HG03378 (cell line): Measurements from ENCODE around the gene DHRS1.
A peak's percentile ranks its signal among the peaks of the same experiment; 100 is the strongest.

Experiments used
- ATAC-seq: cut with Tn5 transposase; IDR thresholded peaks from one replicate; pipeline ENCODE4 v1.9.1; 2021; ENCODE audit warnings: mild to moderate bottlenecking, moderate library complexity; ENCODE audit not compliant: unreplicated experiment

The DHRS1 gene

DNA sequence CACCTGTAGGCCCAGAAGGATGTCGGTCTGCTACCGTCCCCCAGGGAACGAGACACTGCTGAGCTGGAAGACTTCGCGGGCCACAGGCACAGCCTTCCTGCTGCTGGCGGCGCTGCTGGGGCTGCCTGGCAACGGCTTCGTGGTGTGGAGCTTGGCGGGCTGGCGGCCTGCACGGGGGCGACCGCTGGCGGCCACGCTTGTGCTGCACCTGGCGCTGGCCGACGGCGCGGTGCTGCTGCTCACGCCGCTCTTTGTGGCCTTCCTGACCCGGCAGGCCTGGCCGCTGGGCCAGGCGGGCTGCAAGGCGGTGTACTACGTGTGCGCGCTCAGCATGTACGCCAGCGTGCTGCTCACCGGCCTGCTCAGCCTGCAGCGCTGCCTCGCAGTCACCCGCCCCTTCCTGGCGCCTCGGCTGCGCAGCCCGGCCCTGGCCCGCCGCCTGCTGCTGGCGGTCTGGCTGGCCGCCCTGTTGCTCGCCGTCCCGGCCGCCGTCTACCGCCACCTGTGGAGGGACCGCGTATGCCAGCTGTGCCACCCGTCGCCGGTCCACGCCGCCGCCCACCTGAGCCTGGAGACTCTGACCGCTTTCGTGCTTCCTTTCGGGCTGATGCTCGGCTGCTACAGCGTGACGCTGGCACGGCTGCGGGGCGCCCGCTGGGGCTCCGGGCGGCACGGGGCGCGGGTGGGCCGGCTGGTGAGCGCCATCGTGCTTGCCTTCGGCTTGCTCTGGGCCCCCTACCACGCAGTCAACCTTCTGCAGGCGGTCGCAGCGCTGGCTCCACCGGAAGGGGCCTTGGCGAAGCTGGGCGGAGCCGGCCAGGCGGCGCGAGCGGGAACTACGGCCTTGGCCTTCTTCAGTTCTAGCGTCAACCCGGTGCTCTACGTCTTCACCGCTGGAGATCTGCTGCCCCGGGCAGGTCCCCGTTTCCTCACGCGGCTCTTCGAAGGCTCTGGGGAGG lies 11.3 kb upstream of the DHRS1 start, which contains the start of gene LTB4R:
LTB4R (plus strand) TSS at position 857 of the 959 bp plus-strand sequence. CDS start 4,150 bp downstream, outside the sequence.
- ATAC-seq = peak; percentile 63

DNA sequence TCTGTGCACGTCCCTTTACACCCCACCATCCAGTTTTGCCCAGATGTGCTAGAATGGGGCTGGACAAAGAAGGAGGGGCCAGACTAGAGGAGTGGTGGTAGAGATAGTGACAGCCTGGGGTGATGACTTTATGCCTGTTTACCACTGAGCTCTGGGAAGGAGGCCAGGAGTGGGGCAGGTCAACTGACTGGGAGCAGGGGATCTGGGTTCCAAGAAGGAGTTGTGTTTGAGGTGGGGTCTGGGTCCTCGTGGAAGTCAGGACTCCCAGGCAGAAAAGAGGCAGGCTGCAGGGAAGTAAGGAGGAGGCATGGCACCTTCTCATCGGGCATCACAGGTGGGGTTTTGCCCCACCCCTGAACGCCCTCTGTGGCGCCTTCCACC lies 10.7 kb upstream of the DHRS1 start:
- no peak for ATAC-seq

DNA sequence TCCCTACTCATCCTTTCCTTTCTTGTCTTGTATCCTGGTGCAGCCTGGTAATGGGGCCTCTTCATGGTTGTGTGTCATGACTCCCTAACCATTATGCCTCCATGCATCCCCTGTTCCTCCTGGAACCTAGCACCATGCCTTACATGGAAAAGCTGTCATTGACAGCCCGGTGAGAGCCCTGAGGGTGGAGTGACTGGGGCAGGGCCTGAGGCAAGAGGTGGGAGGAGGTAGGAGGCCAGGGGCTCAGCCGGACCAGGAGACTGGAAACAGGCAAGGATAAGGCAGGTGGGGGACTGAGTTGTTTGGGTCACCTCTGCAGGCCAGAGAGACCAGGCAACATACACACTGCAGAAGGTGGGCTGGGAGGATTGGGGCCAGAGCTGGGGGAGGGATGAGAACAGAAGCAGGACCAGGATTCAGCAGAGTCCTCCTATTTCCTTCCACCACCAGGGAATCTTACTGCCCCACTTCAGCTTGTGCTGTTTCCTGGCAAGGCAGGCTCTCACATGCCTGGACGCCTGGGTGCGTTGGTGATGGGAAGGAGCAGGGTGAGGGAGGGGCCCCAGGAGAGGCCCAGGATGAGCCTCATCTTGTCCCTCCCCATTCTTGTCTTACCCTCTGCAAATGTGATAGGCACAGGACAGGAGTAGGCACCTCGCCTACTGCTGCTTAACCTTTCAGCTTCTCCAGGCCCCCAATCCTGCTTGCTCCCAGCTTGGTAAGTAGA lies 10.1 kb upstream of the DHRS1 start, which contains the start of gene LTB4R2:
LTB4R2 (plus strand) TSS at position 603 of the 727 bp plus-strand sequence. CDS start 525 bp downstream, outside the sequence.
- ATAC-seq = no peak

DNA sequence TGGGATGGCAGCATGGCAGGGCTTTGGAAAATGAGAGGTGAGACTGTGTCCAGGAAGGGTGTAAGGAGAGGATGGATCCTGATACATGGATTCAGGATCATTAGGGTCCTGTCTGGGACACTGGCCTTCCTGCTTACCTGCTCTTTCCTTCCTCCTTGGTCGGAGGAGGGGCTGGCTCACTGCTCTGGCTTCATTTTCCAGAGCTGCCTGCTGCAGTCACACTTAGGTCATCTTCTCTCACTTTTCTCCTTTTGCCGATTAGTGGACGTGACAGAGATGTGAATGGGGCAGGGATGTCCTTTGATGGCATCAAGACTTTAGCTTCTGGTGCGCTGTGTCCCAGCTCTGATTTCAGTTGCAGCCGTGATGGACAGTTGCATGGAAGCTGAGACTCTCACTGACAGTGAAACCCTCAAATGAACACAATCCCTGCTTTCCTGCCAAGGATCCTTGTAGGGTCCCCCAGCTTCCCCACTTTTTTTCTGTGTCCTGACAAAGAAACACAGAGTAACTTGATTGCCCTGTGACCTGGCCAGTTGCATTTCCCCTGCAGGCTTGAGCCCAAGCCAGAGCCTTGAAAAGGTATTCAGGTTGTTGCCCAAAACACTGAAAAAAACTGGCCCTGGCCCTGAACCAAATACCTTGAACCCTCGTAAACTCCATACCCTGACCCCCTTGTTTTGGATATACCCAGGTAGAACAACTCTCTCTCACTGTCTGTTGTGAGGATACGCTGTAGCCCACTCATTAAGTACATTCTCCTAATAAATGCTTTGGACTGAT lies 9.0 kb upstream of the DHRS1 start:
- no peak for ATAC-seq

DNA sequence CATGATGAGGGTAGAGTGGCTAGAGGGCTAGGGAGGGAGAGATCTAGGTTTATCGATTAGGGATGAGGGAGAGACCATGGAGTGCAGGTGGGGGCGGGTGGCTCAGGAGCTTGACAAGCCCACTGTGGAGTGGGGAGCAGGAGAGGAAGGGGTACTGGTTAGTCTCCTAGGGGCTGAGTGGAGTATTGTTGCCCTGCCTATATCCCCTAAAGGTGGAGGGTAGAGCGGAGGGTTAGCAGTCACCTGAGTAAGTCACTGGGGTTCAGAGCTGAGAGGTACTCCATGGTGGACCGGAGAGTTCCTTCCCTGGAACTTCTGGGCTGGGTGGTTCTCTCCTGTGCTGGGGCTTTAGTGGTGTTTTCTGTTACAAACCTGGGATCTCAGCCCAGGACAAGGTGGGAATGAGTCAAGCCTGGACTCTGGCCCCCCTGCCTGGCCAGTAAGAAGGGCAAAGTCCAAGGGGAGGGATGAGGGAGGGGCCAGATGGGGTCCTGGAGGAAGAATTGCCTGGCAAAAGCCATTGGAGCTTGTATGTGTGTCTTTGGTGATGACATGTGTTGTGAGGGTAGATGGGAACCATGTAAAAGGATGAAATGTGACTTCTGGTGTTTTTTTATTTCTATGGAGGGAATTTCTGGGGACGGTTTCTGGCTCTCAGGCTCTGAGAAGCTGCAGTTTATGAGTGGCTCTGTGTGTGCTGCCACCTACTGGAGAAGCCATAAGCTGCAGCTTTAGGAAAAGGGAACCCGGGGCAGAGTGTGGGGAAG lies 8.2 kb upstream of the DHRS1 start, which contains the start of gene CIDEB:
CIDEB (minus strand) TSS at position 403 of the 767 bp plus-strand sequence; CDS start at position 284, 119 bp downstream.
- ATAC-seq = no peak

DNA sequence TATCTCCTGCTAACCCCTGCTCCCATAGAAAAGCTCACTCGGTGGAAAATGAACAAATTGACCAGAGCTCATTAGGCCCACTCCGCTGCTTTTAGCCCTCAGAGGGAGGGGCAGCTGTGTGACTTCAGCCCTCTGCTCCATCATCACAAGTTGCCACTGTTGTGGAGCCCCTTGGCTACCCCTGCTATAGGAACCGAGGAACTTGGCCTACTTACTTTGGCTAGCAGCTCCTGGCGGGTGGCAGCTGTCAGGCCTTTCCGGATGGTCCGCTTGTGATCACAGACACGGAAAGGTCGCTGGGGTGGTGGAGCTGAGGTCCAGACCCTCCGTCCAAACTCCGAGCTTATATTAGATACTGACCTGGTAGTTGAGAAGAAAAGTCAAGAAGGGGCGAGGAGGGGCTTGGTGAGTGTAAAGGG lies 7.6 kb upstream of the DHRS1 start:
- no peak for ATAC-seq

DNA sequence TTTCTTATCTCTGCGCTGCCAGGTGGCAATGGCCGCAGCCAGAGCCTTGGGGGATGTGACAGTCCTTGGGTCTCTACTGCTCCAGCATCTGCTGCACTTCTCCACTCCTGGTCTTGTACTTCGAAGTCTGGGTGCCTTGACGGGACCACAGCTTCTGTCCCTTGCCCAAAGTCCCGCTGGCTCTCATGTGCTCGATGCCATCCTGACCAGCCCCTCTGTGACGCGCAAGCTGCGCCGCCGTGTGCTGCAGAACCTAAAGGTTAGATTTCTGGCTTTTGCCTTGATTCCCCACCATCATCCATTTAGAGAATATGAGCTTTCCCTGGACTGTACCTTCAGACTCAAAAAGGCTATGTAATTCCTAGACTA lies 4.4 kb upstream of the DHRS1 start:
- no peak for ATAC-seq

DNA sequence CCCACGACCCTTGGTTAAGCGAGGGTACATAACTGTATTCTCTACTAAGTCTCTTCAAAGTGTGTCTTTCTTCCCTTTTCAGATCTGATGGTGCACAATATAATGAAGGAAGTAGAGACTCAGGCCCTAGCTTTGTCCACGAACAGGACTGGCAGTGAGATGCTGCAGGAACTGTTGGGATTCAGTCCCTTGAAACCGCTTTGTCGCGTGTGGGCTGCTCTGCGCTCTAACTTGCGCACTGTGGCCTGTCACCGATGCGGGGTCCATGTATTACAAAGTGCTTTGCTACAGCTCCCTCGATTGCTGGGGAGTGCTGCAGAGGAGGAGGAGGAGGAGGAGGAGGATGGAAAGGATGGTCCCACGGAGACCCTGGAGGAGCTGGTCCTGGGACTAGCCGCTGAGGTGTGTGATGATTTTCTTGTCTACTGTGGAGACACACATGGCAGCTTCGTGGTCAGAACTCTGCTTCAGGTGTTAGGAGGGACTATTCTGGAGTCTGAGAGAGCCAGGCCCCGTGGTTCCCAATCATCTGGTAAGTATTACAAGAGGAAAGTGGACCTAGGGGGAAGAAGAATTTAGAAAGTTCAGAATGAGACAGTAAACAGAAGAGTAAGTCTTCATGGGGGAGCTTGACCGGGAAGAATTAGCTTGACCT lies 873 bp upstream of the DHRS1 start:
- ATAC-seq = no peak

DNA sequence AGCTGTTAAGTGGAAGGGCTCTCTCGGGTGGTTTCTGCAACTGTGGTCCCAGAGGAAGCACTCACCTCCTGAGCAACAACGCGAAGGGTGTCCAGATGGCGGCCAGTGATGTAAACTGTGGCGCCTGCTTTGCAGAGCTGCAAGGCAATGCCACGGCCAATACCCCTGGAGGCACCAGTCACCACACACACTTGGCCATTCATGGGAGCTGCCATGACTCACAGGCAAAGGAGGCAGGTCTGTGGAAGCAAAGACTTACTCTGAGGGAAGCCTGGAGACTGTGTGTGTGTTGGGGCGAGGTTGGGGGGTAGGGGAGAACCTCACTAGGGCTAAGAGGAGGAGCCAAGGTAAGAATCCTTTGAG lies 707 bp downstream of the DHRS1 start:
- no peak for ATAC-seq

DNA sequence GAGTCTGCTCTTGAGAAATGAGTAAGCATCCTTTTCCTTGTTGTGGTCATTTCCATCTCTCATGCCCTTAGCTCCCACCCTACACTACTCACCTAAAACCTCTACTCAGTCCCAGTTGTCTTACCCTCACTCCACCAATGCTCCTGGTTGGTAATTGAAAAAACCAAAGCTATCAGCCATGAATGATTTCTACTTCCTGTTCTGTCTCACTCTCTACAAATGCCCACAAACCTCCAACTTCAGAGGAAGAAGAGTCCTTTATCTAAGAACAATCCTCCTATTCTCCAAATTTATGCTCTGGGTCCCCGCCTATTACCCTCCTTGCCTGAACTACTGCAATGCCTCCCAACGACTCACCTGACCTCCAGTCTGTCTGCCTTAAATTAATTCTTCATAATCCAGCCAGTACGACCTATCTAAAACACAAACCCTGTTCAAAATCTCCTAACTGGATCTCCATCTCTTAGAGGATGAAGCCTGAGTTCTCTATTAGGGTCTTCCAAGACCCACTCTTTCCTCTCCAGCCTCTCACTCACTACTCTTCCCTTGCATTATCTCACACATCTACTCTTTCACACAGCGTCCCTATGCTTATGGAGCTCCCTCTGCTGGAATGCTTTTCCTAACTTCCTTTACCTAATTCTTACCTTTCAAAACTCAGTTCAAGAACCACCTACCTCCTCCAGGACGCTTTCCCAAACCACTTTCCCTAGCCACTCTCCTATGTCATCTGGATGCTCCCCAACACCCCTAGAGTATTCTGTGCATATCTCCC lies 2.2 kb downstream of the DHRS1 start:
- peak; percentile 19 for ATAC-seq

DNA sequence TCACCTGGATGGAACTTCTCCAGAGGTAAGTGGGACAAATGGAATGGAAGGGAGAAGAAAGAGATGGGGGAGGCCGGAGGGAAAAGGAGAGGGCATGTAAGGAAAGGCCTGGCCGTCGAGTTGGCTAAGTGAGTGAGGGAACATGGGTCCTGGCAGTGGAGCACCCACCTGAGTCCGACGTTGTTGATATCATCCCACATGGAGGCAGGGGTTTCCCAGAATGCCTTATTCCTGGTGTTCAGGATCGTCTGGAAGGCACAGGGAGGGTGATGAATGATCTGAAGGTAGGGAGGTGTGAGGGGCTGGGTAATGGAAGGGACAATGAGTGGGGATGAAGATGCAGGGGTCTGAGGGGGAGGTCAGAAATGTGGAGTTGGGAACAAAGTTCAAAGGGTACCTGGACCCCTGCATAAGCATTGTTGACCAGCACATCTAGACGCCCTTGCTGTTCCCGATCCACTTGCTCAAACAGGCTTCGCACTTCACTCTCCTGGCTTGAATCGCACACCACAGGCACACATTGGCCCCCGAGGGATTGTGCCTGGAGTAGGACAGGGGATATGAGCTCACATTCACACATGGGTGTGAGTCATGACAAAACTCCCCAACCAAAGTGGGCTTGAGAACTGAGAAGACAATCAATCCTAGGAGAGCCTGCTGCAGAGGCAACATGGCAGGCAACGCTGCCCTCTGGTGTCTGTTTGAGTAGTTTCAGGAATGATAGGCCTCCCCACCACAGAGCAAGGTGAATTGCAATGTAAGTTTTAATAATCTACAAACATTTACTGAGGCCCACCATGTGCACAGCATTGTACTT lies 3.0 kb downstream of the DHRS1 start:
- ATAC-seq = peak; percentile 59

DNA sequence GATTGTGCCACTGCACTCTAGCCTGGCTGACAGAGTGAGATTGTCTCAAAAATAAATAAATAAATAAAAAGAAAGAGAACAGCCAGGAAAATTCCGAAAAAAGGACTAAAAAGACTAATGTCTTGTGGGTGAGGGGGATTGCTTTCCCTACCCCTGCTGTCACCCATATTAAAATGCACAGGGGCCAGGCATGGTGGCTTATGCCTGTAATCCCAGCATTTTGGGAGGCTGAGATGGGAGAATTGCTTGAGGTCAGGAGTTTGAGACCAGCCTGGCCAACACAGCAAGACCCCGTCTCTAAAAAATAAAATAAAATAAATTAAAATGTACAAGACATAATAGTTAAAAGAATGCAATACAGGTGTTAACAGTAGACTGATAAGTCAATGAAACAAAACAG lies 6.1 kb downstream of the DHRS1 start:
- ATAC-seq = no peak

DNA sequence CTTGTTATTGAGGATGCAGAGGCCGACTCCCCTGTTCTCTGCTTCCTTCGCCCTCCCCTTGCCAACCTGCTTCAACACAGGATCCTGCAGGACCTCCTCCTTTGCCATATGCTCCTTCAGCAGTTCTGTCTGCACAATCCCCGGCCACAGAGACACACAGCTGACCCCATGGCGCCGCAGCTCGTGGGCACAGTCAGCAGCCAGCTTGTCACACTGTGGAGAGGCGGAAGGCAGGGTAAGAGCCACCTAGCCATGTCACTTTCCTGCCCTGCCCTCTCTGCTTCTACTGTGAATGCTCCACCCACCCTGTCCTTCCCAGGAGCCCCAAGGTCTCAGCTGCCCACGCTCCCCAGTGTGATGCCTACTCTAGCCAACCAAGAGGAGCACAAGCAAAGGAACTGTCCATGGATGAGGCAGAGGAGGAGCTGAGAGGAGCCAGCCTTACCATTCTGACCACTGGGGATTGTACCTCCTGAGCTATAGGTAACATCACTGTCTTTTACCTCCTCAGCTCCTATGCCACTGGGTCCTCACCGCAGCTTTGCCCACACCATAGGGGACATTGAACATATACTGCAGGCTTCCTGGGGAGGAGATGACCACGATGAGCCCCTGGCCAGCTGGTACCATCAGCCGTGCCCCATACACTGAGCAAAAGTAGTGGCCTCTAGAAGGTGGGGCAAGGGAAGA lies 7.3 kb downstream of the DHRS1 start:
- ATAC-seq = no peak

DNA sequence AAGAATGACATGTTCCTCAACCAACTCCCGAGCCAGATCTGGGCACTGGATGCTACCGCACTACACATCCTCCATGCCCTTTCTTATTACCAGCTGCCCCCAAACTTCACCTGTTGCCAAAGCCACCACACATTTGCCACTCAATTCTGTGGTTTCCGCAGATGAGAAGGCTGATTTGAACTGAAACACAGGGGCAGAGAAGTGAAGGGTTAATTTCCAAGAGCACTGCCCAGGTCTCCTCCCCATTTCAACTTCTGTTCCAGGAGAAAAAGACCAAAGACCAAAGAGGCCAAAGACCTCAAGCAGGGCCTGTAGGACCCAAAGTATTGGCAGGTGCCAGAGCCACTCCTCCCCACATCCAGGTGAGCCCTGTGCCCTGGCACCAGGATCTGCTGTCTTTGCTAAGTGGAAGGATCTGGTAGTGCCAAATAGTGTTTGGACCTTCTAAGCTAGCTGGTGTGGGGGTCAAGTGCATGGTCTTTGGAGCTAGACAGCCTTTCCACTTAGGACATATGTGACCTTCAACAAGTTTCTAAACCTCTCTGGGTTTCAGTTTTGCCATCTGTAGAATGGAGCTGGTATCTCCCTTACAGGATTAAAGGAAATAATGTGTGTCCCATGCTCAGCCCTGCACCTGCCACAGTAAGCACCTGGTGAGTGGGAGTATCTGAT lies 8.0 kb downstream of the DHRS1 start:
- no peak for ATAC-seq

DNA sequence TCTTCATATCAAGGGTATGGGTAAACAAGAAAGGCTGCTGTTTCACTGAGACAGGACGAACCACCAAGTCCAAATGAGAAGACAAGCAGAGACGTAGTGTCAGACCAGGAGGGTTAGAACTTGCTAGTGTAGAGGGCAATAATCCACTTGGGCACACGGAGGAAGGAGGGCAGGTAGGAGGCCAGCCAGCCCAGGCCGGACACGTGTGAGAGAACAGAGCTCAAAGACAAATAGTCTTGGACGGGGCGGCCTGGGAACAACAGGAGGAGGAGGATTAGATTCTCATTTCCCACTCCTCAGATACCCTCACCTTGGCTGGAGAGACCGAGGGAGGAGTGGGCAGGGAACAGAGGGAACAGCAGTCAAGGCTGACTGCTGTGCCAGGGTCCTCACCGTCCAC lies 8.8 kb downstream of the DHRS1 start:
- no peak for ATAC-seq

DNA sequence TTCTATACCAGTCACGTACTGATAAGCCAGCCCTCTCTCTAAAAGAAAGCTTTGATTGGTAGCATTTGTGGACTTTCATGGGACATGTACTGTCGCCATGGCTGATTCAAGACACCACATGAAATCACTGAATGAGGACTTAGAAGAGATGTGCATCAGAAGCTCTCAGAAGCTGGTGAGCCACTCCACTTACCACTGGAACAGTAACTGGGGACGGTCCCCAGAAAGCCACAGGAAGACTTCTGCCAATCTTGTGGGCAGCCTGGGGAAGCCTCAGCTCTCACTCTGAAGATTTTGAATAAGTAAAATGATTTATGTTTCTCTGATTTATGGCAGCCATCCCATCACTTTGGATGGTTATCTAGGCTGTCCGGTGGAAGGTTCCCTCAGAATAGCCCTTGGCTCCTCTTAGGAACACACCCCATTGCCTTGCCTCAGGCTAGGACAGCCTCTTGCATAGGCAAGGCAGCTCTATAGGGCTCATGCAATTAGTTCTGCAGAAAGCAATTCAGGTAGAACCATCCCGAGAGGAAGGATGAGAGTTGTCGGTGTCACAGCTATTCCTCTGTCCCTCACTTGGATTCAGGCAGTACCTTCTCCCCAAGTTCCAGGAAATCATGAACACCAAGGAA lies 9.8 kb downstream of the DHRS1 start:
- ATAC-seq = no peak

DNA sequence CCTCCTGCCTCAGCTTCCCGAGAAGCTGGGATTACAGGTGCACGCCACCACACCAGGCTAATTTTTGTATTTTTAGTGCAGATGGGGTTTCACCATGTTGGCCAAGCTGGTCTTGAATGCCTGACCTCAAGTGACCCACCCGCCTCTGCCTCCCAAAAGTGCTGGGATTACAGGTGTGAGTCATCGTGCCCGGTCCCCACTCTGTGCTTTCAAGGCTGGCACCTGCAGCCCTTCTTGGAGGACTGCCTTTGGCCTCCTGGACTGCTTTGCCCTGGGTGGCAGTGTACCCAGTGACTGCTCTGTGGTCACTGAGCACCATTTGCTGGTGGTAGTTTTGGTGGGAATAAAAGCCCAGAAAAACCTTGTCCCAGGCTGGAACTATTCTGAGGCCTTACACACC lies 12.6 kb downstream of the DHRS1 start:
- ATAC-seq = no peak
